Measurements from ENCODE around the gene MAFG. TPM values are rescaled to one million over a fixed set of nuclear protein-coding genes. Genes with fewer than 3 reads are reported as not detected.

The MAFG gene
- total and polyA plus RNA-seq, 2 of the 13 experiments (the other 11 are each of a cell fraction or from before 2014, with no cell fraction given): 14.5 to 20.0 TPM

GRCh38 chr17:81952792-81953228 lies 25.3 kb upstream of the MAFG start (continued):
- TF ChIP-seq ZNF766 (CRISPR knock-in tag; IDR thresholded peaks at IDR 0.05; ENCODE audit: borderline replicate concordance): 0 out of 2 replicates have a peak, but pooled peaks have one; percentile 22
- TF ChIP-seq CHCHD3 (CRISPR knock-in tag; IDR thresholded peaks at IDR 0.05): no peak
- TF ChIP-seq ZNF768 (CRISPR knock-in tag; IDR thresholded peaks at IDR 0.05): peak; percentile 52; the same call in 1 of the 2 replicates
- no peak for TF ChIP-seq ARNTL (CRISPR knock-in tag; IDR thresholded peaks at IDR 0.05)
- TF ChIP-seq ZFP62 (CRISPR knock-in tag; IDR thresholded peaks at IDR 0.05): no peak
- TF ChIP-seq AGO1 (IDR thresholded peaks at IDR 0.05; ENCODE audit: low read depth, low read length, poor library complexity, severe bottlenecking): peak; percentile 69
- 0 out of 2 replicates have a peak, but pooled peaks have one; percentile 18 for TF ChIP-seq ZNF589 (CRISPR knock-in tag; conservative IDR thresholded peaks at IDR 0.05)
- no peak for TF ChIP-seq HMG20B (CRISPR knock-in tag; conservative IDR thresholded peaks at IDR 0.05)
- TF ChIP-seq NFRKB (IDR thresholded peaks at IDR 0.05): no peak
- TF ChIP-seq ZNF567 (CRISPR knock-in tag; IDR thresholded peaks at IDR 0.05; ENCODE audit: borderline replicate concordance): no peak
- no peak for TF ChIP-seq ZNF280D (CRISPR knock-in tag; IDR thresholded peaks at IDR 0.05)
- TF ChIP-seq ZNF629 (CRISPR knock-in tag; conservative IDR thresholded peaks at IDR 0.05): no peak
- no peak for TF ChIP-seq USF2 (IDR thresholded peaks at IDR 0.05; ENCODE audit: low read depth, low read length)
- no peak for TF ChIP-seq USF2 (CRISPR knock-in tag; IDR thresholded peaks at IDR 0.05; ENCODE audit: borderline replicate concordance)
- TF ChIP-seq HOXA5 (CRISPR knock-in tag; IDR thresholded peaks at IDR 0.05): peak; percentile 47; the same call in 1 of the 2 replicates
- TF ChIP-seq ZKSCAN8 (CRISPR knock-in tag; IDR thresholded peaks at IDR 0.05; ENCODE audit: borderline replicate concordance): no peak
- TF ChIP-seq RNF219 (CRISPR knock-in tag; IDR thresholded peaks at IDR 0.05): no peak
- 0 out of 2 replicates have a peak, but pooled peaks have one; percentile 55 for TF ChIP-seq HOXA9 (CRISPR knock-in tag; IDR thresholded peaks at IDR 0.05; ENCODE audit: borderline replicate concordance)
- TF ChIP-seq BORCS8-MEF2B (CRISPR knock-in tag; IDR thresholded peaks at IDR 0.05): 0 out of 2 replicates have a peak, but pooled peaks have one; percentile 17

All from HepG2 (cell line).